OCI-LY3 (cell line): ENCODE results near the gene HP.

Experiments
- CTCF ChIP-seq: fragments of 200-600, 300-600 bp; sonication (generic); IDR thresholded peaks from 2 replicates; pipeline ENCODE4 v1.5.1; 2014; ENCODE audit warnings: antibody characterized with exemption, low read length, low read depth
- EZH2phosphoT487 ChIP-seq: fragments of 200-600 bp; shearing (Covaris generic); IDR thresholded peaks from 2 replicates; pipeline ENCODE4 v1.6.1; 2018; ENCODE audit warnings: antibody characterized with exemption, mixed run types, low read depth

DNA sequence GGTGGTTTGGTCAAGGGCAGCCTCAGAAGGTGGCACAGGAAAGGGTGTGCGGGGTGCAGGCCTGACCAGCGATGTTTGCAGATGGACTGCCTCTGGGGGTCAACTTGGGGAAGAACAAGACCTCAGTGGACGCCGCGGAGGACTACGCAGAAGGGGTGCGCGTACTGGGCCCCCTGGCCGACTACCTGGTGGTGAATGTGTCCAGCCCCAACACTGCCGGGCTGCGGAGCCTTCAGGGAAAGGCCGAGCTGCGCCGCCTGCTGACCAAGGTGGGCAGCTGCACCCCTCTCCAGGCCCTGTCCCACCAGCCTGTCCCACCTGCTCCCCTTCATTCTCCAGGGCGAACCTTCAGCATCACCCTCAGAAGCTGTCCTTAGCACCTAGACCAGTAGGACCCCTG lies 33.3 kb upstream of the HP start:
- TF ChIP-seq CTCF = no peak
- TF ChIP-seq EZH2phosphoT487 = no peak
